ENCODE results near the gene ARL6IP5.

ARL6IP5 gene

GRCh38 chr3:69126216-69126615 lies 41.5 kb downstream of the ARL6IP5 start:
- no peak overlapping the region for H2AFZ ChIP-seq (ENCODE audit: low read depth, low read length)
- DNase-seq = no peak
- no peak overlapping the region for H3K9ac ChIP-seq (ENCODE audit: low read length)
- H3K36me3 ChIP-seq (ENCODE audit: control insufficient read depth in 1 of 2, insufficient read depth in 2 of 2, low read depth in 1 of 2, low read length in 2 of 2) = no peaks in the 10 kb centered on the region
- no peak overlapping the region for H2BK120ac ChIP-seq (ENCODE audit: low read depth, low read length)
- no peak overlapping the region for H3K14ac ChIP-seq (ENCODE audit: low read length in 2 of 2)
- no peak overlapping the region for H3K4ac ChIP-seq (ENCODE audit: low read depth in 1 of 2, low read length in 2 of 2)
- H3K27me3 ChIP-seq (ENCODE audit: control insufficient read depth in 1 of 2, insufficient read depth in 1 of 2, low read length in 2 of 2) = peaks cover 0 to 15% of the 10 kb centered on the region in 2 experiments
- no peak overlapping the region for H4K91ac ChIP-seq (ENCODE audit: low read length)
- WGBS = 100% methylated on average over 2 of the region's 3 CpGs
- H2AK5ac ChIP-seq (ENCODE audit: low read length, severe bottlenecking) = no peak overlapping the region
- H3K4me1 ChIP-seq (ENCODE audit: control insufficient read depth, insufficient read depth, low read depth, low read length) = no peaks in the 10 kb centered on the region
- no peak overlapping the region for H4K8ac ChIP-seq (ENCODE audit: low read length)
- no peak overlapping the region for H3K4me2 ChIP-seq (ENCODE audit: low read length, poor library complexity, severe bottlenecking)
- H3K79me1 ChIP-seq (replicated peaks; ENCODE audit: low read length, poor library complexity, severe bottlenecking) = no peaks in the 10 kb centered on the region
- no peak overlapping the region for H2BK12ac ChIP-seq (ENCODE audit: low read length in 2 of 2)
- H3K4me3 ChIP-seq (ENCODE audit: insufficient read depth in 1 of 2, low read depth in 1 of 2, low read length in 2 of 2) = no peak overlapping the region
- H3K9me3 ChIP-seq (ENCODE audit: control insufficient read depth, low read length) = no peaks in the 10 kb centered on the region
- no peak overlapping the region for H2BK5ac ChIP-seq (ENCODE audit: low read depth, low read length, poor library complexity, severe bottlenecking)
- H3K23ac ChIP-seq (ENCODE audit: low read length in 2 of 2) = no peak overlapping the region
- no peak overlapping the region for H3K27ac ChIP-seq (ENCODE audit: low read length, poor library complexity, severe bottlenecking)
- no peak overlapping the region for H2BK15ac ChIP-seq (ENCODE audit: low read depth, poor library complexity, severe bottlenecking)
- no peak overlapping the region for H3K18ac ChIP-seq (ENCODE audit: low read depth in 1 of 2, low read length in 2 of 2)

- no peak overlapping the region for H2BK12ac ChIP-seq (ENCODE audit: low read length in 2 of 2)
- H3K14ac ChIP-seq (ENCODE audit: low read length in 2 of 2) = no peak overlapping the region
- H3K27ac ChIP-seq (ENCODE audit: low read length, poor library complexity, severe bottlenecking) = no peak overlapping the region
- no peak overlapping the region for H2AK5ac ChIP-seq (ENCODE audit: low read length, severe bottlenecking)
- H2AFZ ChIP-seq (ENCODE audit: low read depth, low read length) = no peak overlapping the region
- no peak overlapping the region for H2BK5ac ChIP-seq (ENCODE audit: low read depth, low read length, poor library complexity, severe bottlenecking)
- no peak overlapping the region for H3K4me2 ChIP-seq (ENCODE audit: low read length, poor library complexity, severe bottlenecking)
- no peak overlapping the region for H3K4ac ChIP-seq (ENCODE audit: low read depth in 1 of 2, low read length in 2 of 2)
- no peak for DNase-seq
- WGBS = 68% methylated on average over 2 of the region's 2 CpGs
- H3K36me3 ChIP-seq (ENCODE audit: control insufficient read depth in 1 of 2, insufficient read depth in 2 of 2, low read depth in 1 of 2, low read length in 2 of 2) = no peaks in the 10 kb centered on the region
- no peak overlapping the region for H3K9ac ChIP-seq (ENCODE audit: low read length)
- no peaks in the 10 kb centered on the region for H3K79me1 ChIP-seq (replicated peaks; ENCODE audit: low read length, poor library complexity, severe bottlenecking)
- H3K18ac ChIP-seq (ENCODE audit: low read depth in 1 of 2, low read length in 2 of 2) = no peak overlapping the region
- no peak overlapping the region for H3K23ac ChIP-seq (ENCODE audit: low read length in 2 of 2)
- H3K4me1 ChIP-seq (ENCODE audit: control insufficient read depth, insufficient read depth, low read depth, low read length) = no peaks in the 10 kb centered on the region
- H2BK15ac ChIP-seq (ENCODE audit: low read depth, poor library complexity, severe bottlenecking) = no peak overlapping the region
- H2BK120ac ChIP-seq (ENCODE audit: low read depth, low read length) = no peak overlapping the region
- no peak overlapping the region for H3K4me3 ChIP-seq (ENCODE audit: insufficient read depth in 1 of 2, low read depth in 1 of 2, low read length in 2 of 2)
- no peaks in the 10 kb centered on the region for H3K9me3 ChIP-seq (ENCODE audit: control insufficient read depth, low read length)
- no peak overlapping the region for H4K91ac ChIP-seq (ENCODE audit: low read length)
- peaks cover 0 to 15% of the 10 kb centered on the region in 2 experiments for H3K27me3 ChIP-seq (ENCODE audit: control insufficient read depth in 1 of 2, insufficient read depth in 1 of 2, low read length in 2 of 2)
- no peak overlapping the region for H4K8ac ChIP-seq (ENCODE audit: low read length)
Measured at GRCh38 chr3:69126999-69127398, 42.3 kb downstream of the ARL6IP5 start.

- Histone ChIP-seq H3K27me3 (ENCODE audit: control insufficient read depth in 1 of 2, insufficient read depth in 1 of 2, low read length in 2 of 2) (peaks cover 0 to 15% of the 10 kb centered on the region in 2 experiments), H2AK5ac (ENCODE audit: low read length, severe bottlenecking) (no peak overlapping the region), H3K4me3 (ENCODE audit: insufficient read depth in 1 of 2, low read depth in 1 of 2, low read length in 2 of 2) (no peak overlapping the region), H3K9ac (ENCODE audit: low read length) (no peak overlapping the region), H2BK120ac (ENCODE audit: low read depth, low read length) (no peak overlapping the region), H2BK15ac (ENCODE audit: low read depth, poor library complexity, severe bottlenecking) (no peak overlapping the region), H3K36me3 (ENCODE audit: control insufficient read depth in 1 of 2, insufficient read depth in 2 of 2, low read depth in 1 of 2, low read length in 2 of 2) (no peaks in the 10 kb centered on the region), H3K4me1 (ENCODE audit: control insufficient read depth, insufficient read depth, low read depth, low read length) (no peaks in the 10 kb centered on the region), H3K79me1 (replicated peaks; ENCODE audit: low read length, poor library complexity, severe bottlenecking) (no peaks in the 10 kb centered on the region), H3K4ac (ENCODE audit: low read depth in 1 of 2, low read length in 2 of 2) (no peak overlapping the region), H4K8ac (ENCODE audit: low read length) (no peak overlapping the region), H2AFZ (ENCODE audit: low read depth, low read length) (no peak overlapping the region), H4K91ac (ENCODE audit: low read length) (no peak overlapping the region), H2BK12ac (ENCODE audit: low read length in 2 of 2) (no peak overlapping the region), H3K9me3 (ENCODE audit: control insufficient read depth, low read length) (no peaks in the 10 kb centered on the region), H3K14ac (ENCODE audit: low read length in 2 of 2) (no peak overlapping the region), H3K4me2 (ENCODE audit: low read length, poor library complexity, severe bottlenecking) (no peak overlapping the region), H2BK5ac (ENCODE audit: low read depth, low read length, poor library complexity, severe bottlenecking) (no peak overlapping the region), H3K27ac (ENCODE audit: low read length, poor library complexity, severe bottlenecking) (no peak overlapping the region), H3K23ac (ENCODE audit: low read length in 2 of 2) (no peak overlapping the region), H3K18ac (ENCODE audit: low read depth in 1 of 2, low read length in 2 of 2) (no peak overlapping the region)
- DNase-seq = no peak
Measured at GRCh38 chr3:69128509-69128908, 43.8 kb downstream of the ARL6IP5 start.

GRCh38 chr3:69129531-69129930 lies 44.8 kb downstream of the ARL6IP5 start:
- Histone ChIP-seq H2AK5ac (ENCODE audit: low read length, severe bottlenecking) (no peak overlapping the region), H2BK15ac (ENCODE audit: low read depth, poor library complexity, severe bottlenecking) (no peak overlapping the region), H3K4ac (ENCODE audit: low read depth in 1 of 2, low read length in 2 of 2) (no peak overlapping the region), H3K79me1 (replicated peaks; ENCODE audit: low read length, poor library complexity, severe bottlenecking) (no peaks in the 10 kb centered on the region), H3K27ac (ENCODE audit: low read length, poor library complexity, severe bottlenecking) (no peak overlapping the region), H3K4me1 (ENCODE audit: control insufficient read depth, insufficient read depth, low read depth, low read length) (no peaks in the 10 kb centered on the region), H3K4me3 (ENCODE audit: insufficient read depth in 1 of 2, low read depth in 1 of 2, low read length in 2 of 2) (no peak overlapping the region), H3K4me2 (ENCODE audit: low read length, poor library complexity, severe bottlenecking) (no peak overlapping the region), H3K36me3 (ENCODE audit: control insufficient read depth in 1 of 2, insufficient read depth in 2 of 2, low read depth in 1 of 2, low read length in 2 of 2) (no peaks in the 10 kb centered on the region), H2BK120ac (ENCODE audit: low read depth, low read length) (no peak overlapping the region), H2AFZ (ENCODE audit: low read depth, low read length) (no peak overlapping the region), H3K23ac (ENCODE audit: low read length in 2 of 2) (no peak overlapping the region), H3K9me3 (ENCODE audit: control insufficient read depth, low read length) (no peaks in the 10 kb centered on the region), H3K14ac (ENCODE audit: low read length in 2 of 2) (no peak overlapping the region), H2BK12ac (ENCODE audit: low read length in 2 of 2) (no peak overlapping the region), H2BK5ac (ENCODE audit: low read depth, low read length, poor library complexity, severe bottlenecking) (no peak overlapping the region), H3K27me3 (ENCODE audit: control insufficient read depth in 1 of 2, insufficient read depth in 1 of 2, low read length in 2 of 2) (peaks cover 0 to 15% of the 10 kb centered on the region in 2 experiments), H4K8ac (ENCODE audit: low read length) (no peak overlapping the region), H3K9ac (ENCODE audit: low read length) (no peak overlapping the region), H3K18ac (ENCODE audit: low read depth in 1 of 2, low read length in 2 of 2) (no peak overlapping the region), H4K91ac (ENCODE audit: low read length) (no peak overlapping the region)
- 0% methylated on average over 1 of the region's 1 CpG for WGBS
- DNase-seq = peak; percentile 47
